Testis (tissue), 2 donors: Measurements from ENCODE around the gene GRIN2B.

Experiments used
- CTCF ChIP-seq, 3 experiments: fragments of 450-650 bp in 2 of 3; fragments of 200-600 bp in 1 of 3; sonication (generic) in 1 of 3; IDR thresholded peaks; one replicate each; pipeline ENCODE4 v1.5.1; 2016 to 2019; ENCODE audit warnings: antibody characterized with exemption in 3 of 3, mild to moderate bottlenecking in 2 of 3, moderate library complexity in 1 of 3
- POLR2A ChIP-seq: fragments of 450-650 bp; IDR thresholded peaks from one replicate; pipeline ENCODE4 v1.6.1; 2017; ENCODE audit warnings: antibody characterized with exemption, mild to moderate bottlenecking, moderate library complexity

DNA sequence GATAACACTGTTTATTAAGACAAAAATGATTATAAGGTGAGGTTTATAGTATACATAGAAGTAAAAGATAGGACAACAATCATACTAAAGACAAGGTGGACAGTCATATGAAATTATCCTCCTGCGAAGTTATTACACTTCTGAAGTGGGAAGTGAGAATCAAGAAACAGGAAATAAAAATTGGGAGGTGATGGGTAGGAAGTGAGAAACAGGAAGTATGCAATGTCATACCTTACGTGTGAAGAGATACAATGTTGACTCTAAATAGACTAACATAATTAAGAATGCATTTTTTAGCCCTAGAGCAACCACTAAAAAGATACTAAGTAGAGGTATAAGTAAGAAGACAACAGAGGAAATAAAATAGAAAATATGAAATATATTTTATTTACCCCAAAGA is 43.7 kb downstream of the GRIN2B start:
- TF ChIP-seq CTCF (IDR thresholded peaks at IDR 0.05) (no peak), POLR2A (no peak)
